ENCODE results near the gene FIBCD1.

Gene FIBCD1, protein sequence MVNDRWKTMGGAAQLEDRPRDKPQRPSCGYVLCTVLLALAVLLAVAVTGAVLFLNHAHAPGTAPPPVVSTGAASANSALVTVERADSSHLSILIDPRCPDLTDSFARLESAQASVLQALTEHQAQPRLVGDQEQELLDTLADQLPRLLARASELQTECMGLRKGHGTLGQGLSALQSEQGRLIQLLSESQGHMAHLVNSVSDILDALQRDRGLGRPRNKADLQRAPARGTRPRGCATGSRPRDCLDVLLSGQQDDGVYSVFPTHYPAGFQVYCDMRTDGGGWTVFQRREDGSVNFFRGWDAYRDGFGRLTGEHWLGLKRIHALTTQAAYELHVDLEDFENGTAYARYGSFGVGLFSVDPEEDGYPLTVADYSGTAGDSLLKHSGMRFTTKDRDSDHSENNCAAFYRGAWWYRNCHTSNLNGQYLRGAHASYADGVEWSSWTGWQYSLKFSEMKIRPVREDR

DNA sequence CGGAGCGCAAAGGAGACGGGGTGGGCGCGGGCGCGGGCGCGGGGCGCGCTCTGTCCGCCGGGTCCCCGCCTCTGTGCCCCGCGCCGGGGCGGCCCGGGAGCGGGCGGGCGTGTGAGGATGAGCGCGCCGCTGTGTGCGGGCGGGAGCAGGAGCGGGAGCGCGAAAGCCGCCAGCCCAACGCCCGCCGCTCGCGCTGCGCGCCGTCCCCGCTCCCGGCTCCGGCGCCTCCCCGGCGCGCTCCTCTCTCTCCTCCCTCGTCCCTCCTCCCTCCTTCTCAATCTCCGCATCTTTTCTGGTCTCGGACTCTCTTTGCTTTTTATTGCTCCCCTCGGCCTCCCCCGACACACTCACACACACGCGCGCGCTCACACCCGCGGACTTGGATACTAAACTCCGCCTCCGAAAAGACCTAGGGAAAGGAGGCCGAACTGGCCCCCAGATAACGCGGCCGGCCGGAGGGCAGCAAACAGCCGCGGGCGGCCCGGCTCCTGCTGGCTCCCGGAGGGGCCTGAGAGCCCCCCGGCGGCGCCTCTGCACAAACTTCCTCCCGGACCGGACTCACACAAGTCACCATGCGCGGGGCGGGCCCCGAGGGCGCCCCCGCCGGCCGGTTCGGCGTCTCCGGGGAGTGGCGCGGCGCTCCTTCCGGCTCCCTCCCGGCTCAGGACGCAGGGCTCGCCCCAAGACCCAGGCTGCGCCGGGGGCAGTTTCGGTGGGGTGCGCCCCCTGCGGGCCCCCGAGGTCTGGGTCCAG, at the start of gene FIBCD1:
FIBCD1 (minus strand) TSS at position 596 of the 753 bp plus-strand sequence. CDS start 640 bp downstream, outside the sequence.
- TF ChIP-seq, protein P1, sequence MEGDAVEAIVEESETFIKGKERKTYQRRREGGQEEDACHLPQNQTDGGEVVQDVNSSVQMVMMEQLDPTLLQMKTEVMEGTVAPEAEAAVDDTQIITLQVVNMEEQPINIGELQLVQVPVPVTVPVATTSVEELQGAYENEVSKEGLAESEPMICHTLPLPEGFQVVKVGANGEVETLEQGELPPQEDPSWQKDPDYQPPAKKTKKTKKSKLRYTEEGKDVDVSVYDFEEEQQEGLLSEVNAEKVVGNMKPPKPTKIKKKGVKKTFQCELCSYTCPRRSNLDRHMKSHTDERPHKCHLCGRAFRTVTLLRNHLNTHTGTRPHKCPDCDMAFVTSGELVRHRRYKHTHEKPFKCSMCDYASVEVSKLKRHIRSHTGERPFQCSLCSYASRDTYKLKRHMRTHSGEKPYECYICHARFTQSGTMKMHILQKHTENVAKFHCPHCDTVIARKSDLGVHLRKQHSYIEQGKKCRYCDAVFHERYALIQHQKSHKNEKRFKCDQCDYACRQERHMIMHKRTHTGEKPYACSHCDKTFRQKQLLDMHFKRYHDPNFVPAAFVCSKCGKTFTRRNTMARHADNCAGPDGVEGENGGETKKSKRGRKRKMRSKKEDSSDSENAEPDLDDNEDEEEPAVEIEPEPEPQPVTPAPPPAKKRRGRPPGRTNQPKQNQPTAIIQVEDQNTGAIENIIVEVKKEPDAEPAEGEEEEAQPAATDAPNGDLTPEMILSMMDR (IDR thresholded peaks at IDR 0.05; ENCODE audit: low read depth, low read length) = peak; percentile 3
- DNase-seq (ENCODE audit: low read depth in 2 of 2) = peak; percentile 35 to 59
- H3K4me3 ChIP-seq (replicated peaks in 1 of 2; ENCODE audit: low read depth in 2 of 2, low read length in 2 of 2) = peak within 1 kb of the TSS; percentile 52 to 54

DNA sequence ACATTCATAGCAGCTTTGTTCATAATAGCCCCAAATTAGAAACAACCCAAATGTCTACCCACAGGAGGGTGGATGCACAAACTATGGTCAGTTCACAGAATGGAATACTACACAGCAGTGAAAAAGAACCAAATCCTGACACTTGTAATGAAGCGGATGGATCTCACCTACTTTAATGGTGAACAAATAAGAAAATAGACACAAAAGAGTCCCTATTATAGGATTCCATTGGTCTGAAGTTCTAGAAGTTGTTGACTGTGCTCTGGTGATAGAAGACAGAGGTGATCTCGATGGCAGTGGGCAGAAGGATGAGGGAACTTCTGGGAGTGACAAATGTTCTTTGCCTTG, 49.3 kb upstream of the FIBCD1 start:
- DNase-seq (ENCODE audit: low read depth in 2 of 2) = no peak
- TF ChIP-seq, protein P1 (IDR thresholded peaks at IDR 0.05; ENCODE audit: low read depth, low read length) = no peak
- no peak overlapping the region for H3K4me3 ChIP-seq (replicated peaks in 1 of 2; ENCODE audit: low read depth in 2 of 2, low read length in 2 of 2)

DNA sequence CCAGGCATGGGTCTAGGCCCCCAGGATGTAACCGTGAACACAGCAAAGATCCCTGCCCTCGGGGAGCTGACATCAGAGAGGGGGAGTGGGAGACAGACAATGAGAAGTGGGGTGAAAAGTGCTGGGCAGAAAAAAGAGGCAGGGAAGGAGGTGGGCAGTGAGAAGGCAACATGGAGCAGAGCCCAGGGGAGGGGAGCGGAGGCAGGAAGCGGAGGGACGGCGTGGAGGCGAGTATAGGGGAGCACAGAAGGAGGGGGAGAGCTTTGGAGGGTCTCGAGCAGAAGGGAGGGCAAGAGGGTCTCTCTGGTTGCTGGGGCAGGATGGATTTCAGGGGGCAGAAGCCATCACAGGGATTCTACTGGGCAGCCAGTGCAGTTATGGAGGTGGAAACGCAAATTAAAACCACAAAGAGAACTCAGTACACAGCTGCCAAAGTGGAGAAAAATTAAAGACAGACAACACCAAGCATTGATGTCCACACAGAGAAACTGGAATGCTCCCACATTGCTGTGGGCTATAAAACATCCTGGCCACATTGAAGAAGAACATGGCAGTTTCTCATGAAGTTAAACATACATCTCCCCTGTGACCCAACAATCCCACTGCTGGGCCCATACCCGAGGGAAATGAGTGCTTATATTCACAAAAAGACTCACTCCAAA, 48.8 kb upstream of the FIBCD1 start:
- no peak overlapping the region for H3K4me3 ChIP-seq (replicated peaks in 1 of 2; ENCODE audit: low read depth in 2 of 2, low read length in 2 of 2)
- DNase-seq (ENCODE audit: low read depth in 2 of 2) = no peak
- TF ChIP-seq, protein P1 (IDR thresholded peaks at IDR 0.05; ENCODE audit: low read depth, low read length) = no peak

DNA sequence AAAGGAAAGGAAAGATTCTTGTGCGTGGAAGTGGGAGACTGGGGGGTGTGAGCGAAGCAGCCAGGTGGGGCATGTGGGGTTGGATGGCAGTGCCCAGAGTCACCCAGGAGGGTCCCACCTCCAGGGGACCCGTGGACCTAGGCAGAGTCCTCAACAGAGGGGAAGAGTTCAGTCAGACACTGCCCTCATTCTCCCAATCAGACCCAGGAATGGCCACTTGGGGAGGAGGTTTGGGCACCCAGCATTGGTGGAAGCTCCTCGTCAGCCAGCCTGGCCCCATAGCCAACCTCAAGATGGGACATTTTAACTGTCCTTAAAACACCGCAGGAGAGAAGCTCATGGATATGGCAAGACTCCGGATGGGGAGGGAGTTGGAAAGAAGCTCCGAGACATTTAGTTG, 48.0 kb upstream of the FIBCD1 start:
- no peak for DNase-seq (ENCODE audit: low read depth in 2 of 2)
- H3K4me3 ChIP-seq (replicated peaks in 1 of 2; ENCODE audit: low read depth in 2 of 2, low read length in 2 of 2) = no peak overlapping the region
- TF ChIP-seq, protein P1 (IDR thresholded peaks at IDR 0.05; ENCODE audit: low read depth, low read length) = no peak

DNA sequence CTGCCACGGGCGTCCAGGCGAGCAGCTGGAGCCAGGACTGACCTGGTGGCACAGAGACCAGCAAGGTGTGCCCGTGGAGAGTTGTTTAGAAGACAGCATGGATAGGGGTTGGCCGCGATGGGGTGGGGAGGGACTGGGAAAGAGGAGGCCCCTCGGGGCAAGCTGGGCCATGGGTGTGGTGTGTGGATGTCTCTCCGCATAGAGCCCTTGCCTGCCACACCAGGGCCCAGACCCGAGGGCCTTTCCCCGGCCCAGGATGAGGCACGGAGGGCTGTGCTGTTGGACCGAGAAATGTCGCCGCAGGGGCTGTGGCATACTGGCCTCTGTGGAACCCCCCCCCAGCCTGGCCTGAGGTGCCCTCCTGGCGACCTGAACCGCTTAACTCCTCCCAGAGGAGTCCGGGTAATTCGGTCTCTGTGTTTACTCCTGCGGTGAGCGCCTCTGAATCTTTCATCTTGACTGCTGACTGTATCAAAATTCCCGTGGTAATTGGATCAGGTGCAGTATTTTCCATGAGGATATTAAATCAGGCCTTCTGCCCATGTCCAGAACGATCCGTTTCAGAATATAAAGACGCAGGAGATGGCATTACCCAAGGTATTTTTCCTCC, 47.4 kb upstream of the FIBCD1 start:
- H3K4me3 ChIP-seq (replicated peaks in 1 of 2; ENCODE audit: low read depth in 2 of 2, low read length in 2 of 2) = no peak overlapping the region
- no peak for DNase-seq (ENCODE audit: low read depth in 2 of 2)
- TF ChIP-seq, protein P1 (IDR thresholded peaks at IDR 0.05; ENCODE audit: low read depth, low read length) = no peak

DNA sequence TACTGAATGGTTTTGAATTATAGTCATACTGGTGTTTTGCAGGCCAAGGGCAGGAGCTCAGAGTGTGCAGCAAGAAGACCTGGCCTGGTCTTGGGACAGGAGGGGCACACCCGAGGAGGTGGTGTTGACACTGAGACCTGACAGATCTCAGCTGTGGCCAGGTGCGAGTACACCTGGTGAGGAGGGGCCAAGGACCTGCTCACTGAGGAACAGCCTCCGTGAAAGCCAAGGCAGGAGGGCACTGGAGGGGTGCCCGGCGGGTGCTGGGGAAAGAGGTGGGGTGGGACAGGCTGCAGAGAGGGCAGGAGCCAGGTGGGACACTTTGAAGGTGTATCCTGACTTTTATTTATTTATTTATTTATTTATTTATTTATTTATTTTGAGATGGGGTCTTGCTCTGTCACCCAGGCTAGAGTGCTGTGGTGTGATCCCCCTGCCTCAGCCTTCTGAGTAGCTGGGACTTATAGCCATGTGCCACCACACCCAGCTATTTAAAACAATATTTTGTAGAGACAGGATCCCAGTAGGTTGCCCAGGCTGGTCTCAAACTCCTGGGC, 46.6 kb upstream of the FIBCD1 start:
- no peak overlapping the region for H3K4me3 ChIP-seq (replicated peaks in 1 of 2; ENCODE audit: low read depth in 2 of 2, low read length in 2 of 2)
- DNase-seq (ENCODE audit: low read depth in 2 of 2) = no peak
- TF ChIP-seq, protein P1 (IDR thresholded peaks at IDR 0.05; ENCODE audit: low read depth, low read length) = no peak

Measured in cardiac fibroblast (primary cell).